HepG2 (cell line): Measurements from ENCODE around the gene GKN1. TPM values are rescaled to one million over a fixed set of nuclear protein-coding genes. Genes with fewer than 3 reads are reported as not detected.

Experiments used
- ATAC-seq: fragments of 200-7000 bp; cut with Tn5 transposase; 3 replicates; pipeline ENCODE4 v1.9.1; 2020; ENCODE audit warnings: mild to moderate bottlenecking, moderate library complexity
- BruUV-seq: library from RNA; stranded (reverse); fragments of 400-500 nt; replicated peaks from 2 replicates; lab custom pipeline; 2021; lab: Mats Ljungman, UMichigan
- CTCF ChIA-PET: fragments of 300-600 bp; formaldehyde crosslinking; extraction: SDS; loops from one replicate; lab custom pipeline; 2021; ENCODE audit warnings: low total read pairs, inconsistent platforms, low intra/inter-chr PET ratio; lab: Yijun Ruan, JAX
- POLR2A ChIA-PET: fragments of 350-600 bp; sonication (Branson Sonifier 250); formaldehyde crosslinking; loops from one replicate; lab custom pipeline; 2020; ENCODE audit warnings: antibody characterized with exemption, inconsistent platforms; lab: Yijun Ruan, JAX
- DNase-seq: peaks from one replicate; pipeline ENCODE4 v3.0.0-alpha.2; 2015; ENCODE audit warnings: low spot score
- FAIRE-seq: peaks from 3 replicates; lab custom pipeline; 2011; peaks lifted over from hg19 to GRCh38; lab: Jason Lieb, UNC
- H2AFZ ChIP-seq: one replicate; pipeline ENCODE4 v1.6.1; 2011; ENCODE audit warnings: low read length, inconsistent platforms
- H3K27ac ChIP-seq: fragments of 300-600 bp; 3 replicates; pipeline ENCODE4 v1.8.0; 2011; ENCODE audit warnings: mixed run types, mild to moderate bottlenecking, mixed read lengths, low read length, inconsistent platforms; ENCODE audit not compliant: insufficient read depth; ENCODE audit errors: extremely low read length
- H3K27me3 ChIP-seq, 2 experiments: fragments of 200-600 bp in 1 of 2; 2 replicates in 1 of 2; 3 replicates in 1 of 2; pipeline versions ENCODE4 v1.6.0 to v1.8.0; 2011; ENCODE audit warnings: low read length in 2 of 2, mild to moderate bottlenecking in 2 of 2, moderate library complexity in 2 of 2, inconsistent platforms in 1 of 2; ENCODE audit not compliant: insufficient read depth in 2 of 2, control insufficient read depth in 1 of 2
- H3K36me3 ChIP-seq, 2 experiments: fragments of 200-600 bp in 1 of 2; replicated peaks in 1 of 2; 2 replicates in 1 of 2; 3 replicates in 1 of 2; pipeline versions ENCODE4 v1.5.1 to v1.8.0; 2011; ENCODE audit warnings: low read length in 2 of 2, inconsistent platforms in 1 of 2; ENCODE audit not compliant: insufficient read depth in 2 of 2, control insufficient read depth in 1 of 2
- H3K4me1 ChIP-seq: 2 replicates; pipeline ENCODE4 v1.5.1; 2012; ENCODE audit warnings: low read length, inconsistent platforms; ENCODE audit not compliant: insufficient read depth
- H3K4me2 ChIP-seq: 2 replicates; pipeline ENCODE4 v1.6.0; 2011; ENCODE audit warnings: low read depth, low read length, inconsistent platforms
- H3K4me3 ChIP-seq, 3 experiments: fragments of 200-600 bp in 1 of 3; sonication (generic), shearing (Covaris generic) in 1 of 3; replicated peaks in 1 of 3; 2 replicates each; pipeline ENCODE4 v1.5.1; 2011 to 2016; ENCODE audit warnings: low read length in 3 of 3, inconsistent platforms in 2 of 3, low read depth in 2 of 3, mild to moderate bottlenecking in 2 of 3, control low read depth in 1 of 3, mixed read lengths in 1 of 3; ENCODE audit not compliant: insufficient read depth in 1 of 3
- H3K79me2 ChIP-seq: one replicate; pipeline ENCODE4 v1.6.1; 2011; ENCODE audit warnings: low read length, inconsistent platforms; ENCODE audit not compliant: insufficient read depth
- H3K9ac ChIP-seq: 2 replicates; pipeline ENCODE4 v1.6.0; 2011; ENCODE audit warnings: mild to moderate bottlenecking, low read depth, low read length, inconsistent platforms; ENCODE audit not compliant: insufficient read depth
- H3K9me3 ChIP-seq: 2 replicates; pipeline ENCODE4 v1.5.1; 2012; ENCODE audit warnings: mild to moderate bottlenecking, low read length
- H4K20me1 ChIP-seq: 2 replicates; pipeline ENCODE4 v1.6.0; 2011; ENCODE audit warnings: inconsistent platforms, mild to moderate bottlenecking, low read length, moderate library complexity; ENCODE audit not compliant: insufficient read depth
- HMGXB4 ChIP-seq, 2 experiments: sonication (generic) in 1 of 2; formaldehyde crosslinking in 1 of 2; IDR thresholded peaks; 2 replicates each; pipeline versions ENCODE4 v1.4.0 to v1.6.1; 2018 to 2020; ENCODE audit warnings: missing genetic modification reagents in 2 of 2, borderline replicate concordance in 1 of 2, low read depth in 1 of 2, mild to moderate bottlenecking in 1 of 2, missing biosample characterization in 1 of 2
- SMAD1 ChIP-seq: sonication (generic); formaldehyde crosslinking; IDR thresholded peaks from 2 replicates; pipeline ENCODE4 v1.4.0; 2020; ENCODE audit warnings: missing genetic modification reagents, low read depth, mild to moderate bottlenecking, borderline replicate concordance
- TP53 ChIP-seq: sonication (generic); formaldehyde crosslinking; conservative IDR thresholded peaks from 2 replicates; pipeline ENCODE4 v1.4.0; 2020; ENCODE audit warnings: missing genetic modification reagents
- ZFP91 ChIP-seq: sonication (generic); formaldehyde crosslinking; IDR thresholded peaks from 2 replicates; pipeline ENCODE4 v1.9.0; 2022; ENCODE audit warnings: missing genetic modification reagents, mild to moderate bottlenecking, borderline replicate concordance
- ZNF350 ChIP-seq: sonication (generic); formaldehyde crosslinking; IDR thresholded peaks from 2 replicates; pipeline ENCODE4 v1.4.0; 2020; ENCODE audit warnings: mild to moderate bottlenecking, low read depth, missing genetic modification reagents, borderline replicate concordance
- ZNF619 ChIP-seq: sonication (generic); formaldehyde crosslinking; IDR thresholded peaks from 2 replicates; pipeline ENCODE4 v1.4.0; 2020; ENCODE audit warnings: mild to moderate bottlenecking, missing genetic modification reagents
- ZNF724P ChIP-seq: sonication (generic); formaldehyde crosslinking; IDR thresholded peaks from 2 replicates; pipeline ENCODE4 v1.8.0; 2022; ENCODE audit warnings: missing genetic modification reagents, borderline replicate concordance
- ZNF749 ChIP-seq: sonication (generic); formaldehyde crosslinking; IDR thresholded peaks from 2 replicates; pipeline ENCODE4 v1.8.0; 2022; ENCODE audit warnings: mild to moderate bottlenecking, missing genetic modification reagents, moderate library complexity, borderline replicate concordance
- WGBS: methylation state at CpG from one replicate; pipeline ENCODE4 v1.1.6; 2017; ENCODE audit warnings: low lambda C conversion rate; 5-methylcytosine and 5-hydroxymethylcytosine counted together
- in situ Hi-C: cut with HindIII; loops from 2 replicates; pipeline ENCODE4 v1.10.0; 2017; ENCODE audit warnings: low pct_unique_long_range_greater_than_20kb; ENCODE audit not compliant: extremely low pct_ligation_motif_present
- intact Hi-C: fragments of 100-400 bp; cut with micrococcal nuclease; formaldehyde crosslinking; loops from one replicate; pipeline ENCODE4 v1.10.0; 2022; ENCODE audit not compliant: unreplicated experiment
- polyA plus RNA-seq, 8 experiments: library from polyadenylated mRNA; depleted of rRNA in 3 of 8; stranded (reverse) in 7 of 8; unstranded in 1 of 8; fragments of >200 nt; fragmentation: Illumina TruSeq in 4 of 8; extraction: Trizol in 4 of 8; gene quantifications; 2 replicates each; pipeline versions ENCODE4 v1.2.1 to v1.2.3, GENCODE V29; 2011 to 2016; ENCODE audit warnings: low read depth in 4 of 8, missing spikeins in 1 of 8, mixed read lengths in 1 of 8; ENCODE audit not compliant: insufficient read depth in 1 of 8
- total RNA-seq, 5 experiments: library from RNA; depleted of rRNA; stranded (reverse); fragments of >200 nt; fragmentation: Illumina TruSeq; extraction: Trizol; gene quantifications; 2 replicates each; pipeline ENCODE4 v1.2.3, GENCODE V29; 2016; ENCODE audit warnings: low read depth in 1 of 5

The GKN1 gene
- total and polyA plus RNA-seq, 2 of the 13 experiments (the other 11 are each of a cell fraction or from before 2014, with no cell fraction given), result not detected

- Histone ChIP-seq H3K9me3 (0 out of 2 replicates have a peak, but pooled peaks cover 4% of the 10 kb centered on the region), H3K27me3 (peaks cover 0 to 23% of the 10 kb centered on the region in 2 experiments; a peak in 2 of 5 replicates), H4K20me1 (no peaks in the 10 kb centered on the region), H3K4me3 (no peak overlapping the region), H3K4me2 (no peak overlapping the region), H3K27ac (no peak overlapping the region), H3K4me1 (peaks cover 18% of the 10 kb centered on the region), H3K9ac (no peak overlapping the region), H2AFZ (no peak overlapping the region), H3K36me3 (no peaks in the 10 kb centered on the region), H3K79me2 (no peaks in the 10 kb centered on the region)
- DNase-seq (no peak), FAIRE-seq (no peak), ATAC-seq (no peak)
- no peak for TF ChIP-seq ZNF350 (CRISPR knock-in tag)
- TF ChIP-seq ZFP91 (CRISPR knock-in tag), result no peak
- no peak for TF ChIP-seq ZNF749
- TF ChIP-seq TP53, result no peak
- TF ChIP-seq SMAD1, result no peak
- no peak for TF ChIP-seq HMGXB4 (CRISPR knock-in tag; IDR thresholded peaks at IDR 0.05; ENCODE audit: borderline replicate concordance in 1 of 2, low read depth in 1 of 2)
- TF ChIP-seq ZNF724P (CRISPR knock-in tag), result no peak
- TF ChIP-seq ZNF619 (CRISPR knock-in tag), result no peak
- no TSS peak for BruUV-seq
- POLR2A ChIA-PET, result no interaction called here
- intact Hi-C loops (no loop called here), in situ Hi-C loops (loop anchor here (10.0 kb wide), 1 partner anchor 364 kb away; no protein-coding TSS in a partner anchor)
- CTCF ChIA-PET, result no interaction called here
- WGBS, result 2% methylated on average over 1 of the region's 1 CpG
These were observed 34.1 kb upstream of the GKN1 start for GRCh38 chr2:68940369-68940768.
